ENCODE data around the gene SMIM45.

SMIM45 gene

DNA sequence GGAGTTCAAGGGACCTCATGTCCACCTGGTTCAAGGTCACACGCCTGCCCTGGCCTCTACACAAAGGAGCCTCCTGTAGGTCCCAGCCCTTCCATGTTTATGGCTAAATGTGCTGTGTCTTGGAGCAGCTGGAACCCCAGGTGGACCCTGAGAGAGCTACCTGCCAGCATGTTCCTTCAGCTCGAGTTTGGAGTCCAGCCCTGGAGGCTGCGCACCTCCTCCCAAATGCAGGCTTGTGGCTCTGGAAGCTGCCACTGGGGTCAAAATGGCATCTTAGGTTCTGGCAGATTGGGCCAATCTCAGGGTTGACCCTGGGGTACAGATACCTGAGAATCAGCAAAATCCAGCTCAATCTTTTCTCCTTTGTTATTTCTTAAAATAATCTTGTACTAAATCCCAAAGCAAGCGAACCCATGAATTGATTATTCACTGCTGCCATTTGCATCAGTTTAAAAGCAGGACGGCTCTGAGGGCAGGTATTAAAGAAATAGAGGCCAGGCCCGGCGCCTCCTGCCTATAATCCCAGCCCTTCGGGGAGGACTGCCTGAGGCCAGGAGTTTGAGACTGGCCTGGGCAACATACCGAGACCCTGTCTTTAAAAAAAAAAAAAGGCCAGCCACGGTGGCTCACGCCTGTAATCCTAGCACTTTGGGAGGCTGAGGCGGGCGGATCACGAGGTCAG, 28.2 kb upstream of the SMIM45 start:
- TF ChIP-seq, protein P1, sequence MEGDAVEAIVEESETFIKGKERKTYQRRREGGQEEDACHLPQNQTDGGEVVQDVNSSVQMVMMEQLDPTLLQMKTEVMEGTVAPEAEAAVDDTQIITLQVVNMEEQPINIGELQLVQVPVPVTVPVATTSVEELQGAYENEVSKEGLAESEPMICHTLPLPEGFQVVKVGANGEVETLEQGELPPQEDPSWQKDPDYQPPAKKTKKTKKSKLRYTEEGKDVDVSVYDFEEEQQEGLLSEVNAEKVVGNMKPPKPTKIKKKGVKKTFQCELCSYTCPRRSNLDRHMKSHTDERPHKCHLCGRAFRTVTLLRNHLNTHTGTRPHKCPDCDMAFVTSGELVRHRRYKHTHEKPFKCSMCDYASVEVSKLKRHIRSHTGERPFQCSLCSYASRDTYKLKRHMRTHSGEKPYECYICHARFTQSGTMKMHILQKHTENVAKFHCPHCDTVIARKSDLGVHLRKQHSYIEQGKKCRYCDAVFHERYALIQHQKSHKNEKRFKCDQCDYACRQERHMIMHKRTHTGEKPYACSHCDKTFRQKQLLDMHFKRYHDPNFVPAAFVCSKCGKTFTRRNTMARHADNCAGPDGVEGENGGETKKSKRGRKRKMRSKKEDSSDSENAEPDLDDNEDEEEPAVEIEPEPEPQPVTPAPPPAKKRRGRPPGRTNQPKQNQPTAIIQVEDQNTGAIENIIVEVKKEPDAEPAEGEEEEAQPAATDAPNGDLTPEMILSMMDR (IDR thresholded peaks at IDR 0.05; ENCODE audit: low read depth, low read length): no peak
- no peaks in the 10 kb centered on the region for H3K36me3 ChIP-seq

DNA sequence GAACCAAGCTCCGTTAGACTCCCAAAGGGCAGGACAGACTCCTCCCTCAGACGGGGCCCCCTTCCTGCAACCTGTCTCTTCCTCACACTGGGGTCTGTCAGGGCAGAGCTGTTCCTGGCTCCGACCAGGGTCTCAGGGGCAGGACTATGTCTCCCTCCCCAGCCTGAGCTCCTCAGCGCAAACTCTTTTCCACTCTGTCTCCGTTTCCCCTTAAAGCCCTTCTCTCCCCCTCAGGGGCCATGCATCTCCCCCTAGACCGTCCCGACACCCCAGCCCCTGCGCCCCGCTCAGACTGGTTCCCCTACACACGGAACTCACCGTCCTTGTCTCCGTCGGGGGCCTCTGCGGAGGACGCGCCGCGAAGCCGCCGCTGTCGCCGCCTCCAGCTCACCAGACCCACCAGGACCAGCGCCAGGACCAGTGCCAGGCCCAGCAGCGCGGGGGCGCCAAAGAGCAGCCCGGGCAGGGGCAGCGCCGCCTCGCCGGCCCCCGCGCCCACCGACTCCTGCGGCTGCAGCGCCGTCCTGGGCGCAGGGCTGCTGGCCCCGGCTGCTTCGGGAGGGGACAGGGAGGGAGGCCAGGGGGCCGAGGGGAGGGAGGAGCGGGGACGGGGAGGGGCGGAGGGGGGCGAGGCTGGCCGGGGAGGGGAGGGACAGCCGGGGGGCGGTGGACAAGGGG, 26.0 kb upstream of the SMIM45 start:
- Histone ChIP-seq H3K27ac (no peak overlapping the region), H3K36me3 (no peaks in the 10 kb centered on the region), H3K27me3 (ENCODE audit: insufficient read depth, low read depth, severe bottlenecking) (no peaks in the 10 kb centered on the region), H3K4me3 (ENCODE audit: low read depth, low read length) (no peak overlapping the region), H3K9me3 (ENCODE audit: severe bottlenecking) (no peaks in the 10 kb centered on the region)
- no peak for DNase-seq
- TF ChIP-seq, protein P1 (IDR thresholded peaks at IDR 0.05; ENCODE audit: low read depth, low read length): 0 out of 2 replicates have a peak, but pooled peaks have one; percentile 16

More for the DNA sequence above, 28.2 kb upstream of the SMIM45 start:
- no peak overlapping the region for H3K27ac ChIP-seq
- H3K27me3 ChIP-seq (ENCODE audit: insufficient read depth, low read depth, severe bottlenecking): no peaks in the 10 kb centered on the region
- H3K4me3 ChIP-seq (ENCODE audit: low read depth, low read length): no peak overlapping the region
- no peaks in the 10 kb centered on the region for H3K9me3 ChIP-seq (ENCODE audit: severe bottlenecking)
- no peak for DNase-seq

DNA sequence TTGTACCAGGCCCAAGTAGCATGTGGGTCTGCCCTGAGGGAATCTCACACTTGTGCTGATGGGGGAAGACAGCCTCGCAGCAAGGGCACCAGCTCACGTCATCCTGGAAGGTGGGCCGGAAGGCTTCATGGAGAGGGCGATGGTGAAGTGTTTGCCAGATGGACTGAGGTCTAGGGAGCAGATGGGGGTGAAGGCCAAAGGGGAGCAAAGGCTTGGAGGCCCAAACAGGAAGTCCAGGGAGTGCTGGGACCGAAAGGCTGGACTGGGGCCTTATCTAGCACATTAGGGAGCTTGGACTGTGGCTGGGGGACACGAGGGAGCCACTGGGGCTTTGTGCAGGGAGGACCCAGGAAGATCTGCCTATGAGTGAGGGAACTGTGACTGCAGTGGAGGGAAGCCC, 24.1 kb upstream of the SMIM45 start:
- peaks cover 9% of the 10 kb centered on the region for H3K36me3 ChIP-seq
- no peaks in the 10 kb centered on the region for H3K27me3 ChIP-seq (ENCODE audit: insufficient read depth, low read depth, severe bottlenecking)
- H3K9me3 ChIP-seq (ENCODE audit: severe bottlenecking): no peaks in the 10 kb centered on the region
- DNase-seq: no peak
- TF ChIP-seq, protein P1 (IDR thresholded peaks at IDR 0.05; ENCODE audit: low read depth, low read length): no peak
- H3K4me3 ChIP-seq (ENCODE audit: low read depth, low read length): no peak overlapping the region
- peak overlapping the region; percentile 36 for H3K27ac ChIP-seq

DNA sequence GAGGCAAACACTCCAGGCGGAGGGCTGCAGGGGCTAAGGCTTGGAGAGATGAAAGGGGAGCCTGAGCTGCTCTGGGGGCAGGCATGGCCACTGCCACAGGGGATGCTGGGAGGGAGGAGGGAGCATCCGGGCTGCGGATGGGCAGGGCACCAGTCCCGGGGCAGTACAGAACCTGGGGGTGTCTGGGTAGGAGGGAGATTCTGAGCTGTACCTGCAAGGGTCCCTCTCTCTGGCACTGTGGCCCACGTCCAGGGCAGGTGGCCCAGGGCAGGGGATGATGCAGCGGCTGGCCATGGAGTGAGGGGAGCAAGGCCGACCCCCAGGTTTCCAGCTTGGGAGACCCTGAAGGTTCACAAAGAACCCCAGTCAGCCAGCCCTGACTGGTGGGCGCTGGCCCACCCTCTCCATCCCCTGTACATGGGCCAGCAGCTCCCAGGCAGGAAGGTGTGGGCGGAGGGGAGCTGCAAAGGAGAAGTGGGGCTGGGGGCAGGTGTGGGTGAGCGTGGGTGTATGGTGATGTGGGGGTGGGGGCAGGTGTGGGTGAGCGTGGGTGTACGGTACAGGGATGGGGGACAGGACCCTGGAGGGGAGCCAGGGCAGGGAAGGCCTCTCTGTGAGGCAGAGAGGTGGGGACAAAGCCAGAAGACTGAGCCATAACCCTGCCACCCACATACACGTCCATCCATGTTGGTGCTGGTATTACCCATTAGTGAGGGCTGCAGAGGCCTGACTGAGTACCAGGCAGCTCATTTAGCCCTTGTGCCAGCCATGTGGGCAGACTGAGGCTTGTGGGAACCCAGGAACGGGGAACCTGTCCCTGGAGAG, 23.1 kb upstream of the SMIM45 start:
- Histone ChIP-seq H3K27me3 (ENCODE audit: insufficient read depth, low read depth, severe bottlenecking) (no peaks in the 10 kb centered on the region), H3K27ac (no peak overlapping the region), H3K36me3 (peaks cover 9% of the 10 kb centered on the region), H3K9me3 (ENCODE audit: severe bottlenecking) (no peaks in the 10 kb centered on the region), H3K4me3 (ENCODE audit: low read depth, low read length) (no peak overlapping the region)
- no peak for DNase-seq
- TF ChIP-seq, protein P1 (IDR thresholded peaks at IDR 0.05; ENCODE audit: low read depth, low read length): no peak

DNA sequence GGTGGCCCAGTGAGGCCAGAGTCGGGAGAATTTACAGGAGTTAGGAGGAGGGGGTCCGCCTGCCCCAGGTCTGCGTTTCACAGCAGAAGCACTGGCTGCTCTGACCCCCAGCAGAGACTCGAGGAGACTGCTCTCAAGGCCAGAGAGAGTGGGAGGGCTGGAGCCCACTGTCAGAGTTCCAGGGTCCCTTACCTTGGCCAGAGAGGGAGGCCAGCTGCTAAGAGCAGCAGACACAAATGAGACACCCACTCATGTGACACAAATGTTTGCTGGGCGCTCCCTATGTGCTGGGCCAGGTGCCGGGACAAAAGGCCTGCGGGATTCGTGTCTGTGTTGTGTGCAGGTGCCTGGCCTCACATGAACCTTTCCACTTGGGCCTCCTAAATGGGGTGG, 22.5 kb upstream of the SMIM45 start:
- Histone ChIP-seq H3K36me3 (peaks cover 15% of the 10 kb centered on the region), H3K4me3 (ENCODE audit: low read depth, low read length) (no peak overlapping the region), H3K27ac (no peak overlapping the region), H3K9me3 (ENCODE audit: severe bottlenecking) (no peaks in the 10 kb centered on the region), H3K27me3 (ENCODE audit: insufficient read depth, low read depth, severe bottlenecking) (no peaks in the 10 kb centered on the region)
- TF ChIP-seq, protein P1 (IDR thresholded peaks at IDR 0.05; ENCODE audit: low read depth, low read length): no peak
- DNase-seq: no peak
